MM.1S (cell line): ENCODE data around the gene PRKCB.

Source experiments
- CTCF ChIP-seq: fragments of 300-600 bp; sonication (generic); IDR thresholded peaks from 2 replicates; pipeline ENCODE4 v1.5.1; 2016; ENCODE audit warnings: antibody characterized with exemption, low read length, mixed read lengths
- EZH2 ChIP-seq: fragments of 300-600 bp; sonication (generic); optimal IDR thresholded peaks from 2 replicates; pipeline ENCODE3; 2017; ENCODE audit warnings: low read depth, mild to moderate bottlenecking, antibody characterized with exemption, low read length, mixed read lengths
- EZH2phosphoT487 ChIP-seq: fragments of 300-600 bp; sonication (generic); IDR thresholded peaks from 2 replicates; pipeline ENCODE4 v1.6.1; 2018; ENCODE audit warnings: antibody characterized with exemption, low read length

DNA sequence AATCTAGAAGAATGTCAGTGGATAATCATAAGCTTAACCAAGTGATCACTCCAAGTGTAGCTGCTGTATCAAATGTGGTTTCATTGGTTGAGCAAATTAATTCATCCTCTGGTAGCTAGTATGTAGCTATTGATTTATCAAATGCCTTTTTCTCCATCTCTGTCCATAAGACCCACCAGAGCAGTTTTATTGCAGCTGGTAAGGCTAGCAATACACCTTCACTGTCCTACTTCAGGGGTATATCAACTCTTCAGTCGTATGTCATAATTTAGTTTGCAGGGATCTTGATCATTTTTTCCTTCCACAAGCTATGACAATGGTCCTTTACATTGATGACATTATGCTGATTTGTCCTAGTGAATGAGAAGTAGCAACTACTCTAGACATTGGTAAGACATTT, 158.8 kb downstream of the PRKCB start:
- TF ChIP-seq CTCF = no peak
- no peak for TF ChIP-seq EZH2
- TF ChIP-seq EZH2phosphoT487 = no peak
